Mesenchymal stem cell (in vitro differentiated cells and primary cell): ENCODE measurements around the gene RNF157.
"Not testable (repeated sequence)": the region's sequence is repeated elsewhere in the genome, so short reads cannot be mapped to it uniquely, and the experiment has no call there.

Experiments
- DNase-seq: peaks from one replicate; pipeline ENCODE4 v3.0.0-alpha.2; 2013
- H2AFZ ChIP-seq: one replicate; pipeline ENCODE4 v1.6.1; 2013; ENCODE audit warnings: low read depth, mild to moderate bottlenecking, control low read depth, inconsistent platforms, low read length, moderate library complexity
- H2AK5ac ChIP-seq: 2 replicates; pipeline ENCODE4 v1.6.1; 2013; ENCODE audit warnings: low read length, moderate library complexity, mild to moderate bottlenecking, inconsistent platforms; ENCODE audit not compliant: severe bottlenecking
- H2BK120ac ChIP-seq: one replicate; pipeline ENCODE4 v1.6.1; 2013; ENCODE audit warnings: low read depth, mild to moderate bottlenecking, inconsistent platforms, low read length, moderate library complexity
- H2BK12ac ChIP-seq, 2 experiments: one replicate each; pipeline ENCODE4 v1.6.1; 2013; ENCODE audit warnings: inconsistent platforms in 2 of 2, low read length in 2 of 2, mild to moderate bottlenecking in 2 of 2, moderate library complexity in 2 of 2, control low read depth in 1 of 2
- H2BK15ac ChIP-seq: one replicate; pipeline ENCODE4 v1.6.1; 2013; ENCODE audit warnings: mild to moderate bottlenecking, low read depth, inconsistent platforms; ENCODE audit not compliant: poor library complexity, severe bottlenecking
- H2BK5ac ChIP-seq: 2 replicates; pipeline ENCODE4 v1.6.1; 2013; ENCODE audit warnings: low read depth, mild to moderate bottlenecking, low read length, control low read depth, inconsistent platforms; ENCODE audit not compliant: poor library complexity, severe bottlenecking
- H3K14ac ChIP-seq, 2 experiments: one replicate each; pipeline ENCODE4 v1.6.1; 2013; ENCODE audit warnings: inconsistent platforms in 2 of 2, low read length in 2 of 2, control low read depth in 1 of 2, mild to moderate bottlenecking in 1 of 2, moderate library complexity in 1 of 2
- H3K18ac ChIP-seq, 2 experiments: one replicate each; pipeline ENCODE4 v1.6.1; 2013; ENCODE audit warnings: inconsistent platforms in 2 of 2, low read length in 2 of 2, control low read depth in 1 of 2, low read depth in 1 of 2, mild to moderate bottlenecking in 1 of 2
- H3K23ac ChIP-seq, 2 experiments: one replicate each; pipeline ENCODE4 v1.6.1; 2013; ENCODE audit warnings: inconsistent platforms in 2 of 2, low read length in 2 of 2, mild to moderate bottlenecking in 2 of 2, moderate library complexity in 2 of 2, control low read depth in 1 of 2
- H3K27ac ChIP-seq: 2 replicates; pipeline ENCODE4 v1.5.1; 2013; ENCODE audit warnings: mild to moderate bottlenecking, moderate library complexity, low read length, control low read depth, inconsistent platforms; ENCODE audit not compliant: poor library complexity, severe bottlenecking
- H3K27me3 ChIP-seq, 2 experiments: 2 replicates each; pipeline versions ENCODE4 v1.6.1 to v1.7.0; 2013; ENCODE audit warnings: low read length in 2 of 2, mild to moderate bottlenecking in 2 of 2, moderate library complexity in 2 of 2, control low read depth in 1 of 2, inconsistent platforms in 1 of 2; ENCODE audit not compliant: control insufficient read depth in 1 of 2, insufficient read depth in 1 of 2
- H3K36me3 ChIP-seq, 2 experiments: 2 replicates each; pipeline versions ENCODE4 v1.6.1 to v1.7.0; 2013; ENCODE audit warnings: low read length in 2 of 2, control low read depth in 1 of 2, inconsistent platforms in 1 of 2, low read depth in 1 of 2, mild to moderate bottlenecking in 1 of 2; ENCODE audit not compliant: insufficient read depth in 2 of 2, control insufficient read depth in 1 of 2
- H3K4ac ChIP-seq, 2 experiments: one replicate each; pipeline ENCODE4 v1.6.1; 2013; ENCODE audit warnings: inconsistent platforms in 2 of 2, low read length in 2 of 2, mild to moderate bottlenecking in 2 of 2, moderate library complexity in 2 of 2, control low read depth in 1 of 2, low read depth in 1 of 2
- H3K4me1 ChIP-seq: 2 replicates; pipeline ENCODE4 v1.6.1; 2013; ENCODE audit warnings: low read depth, low read length, control low read depth; ENCODE audit not compliant: control insufficient read depth, insufficient read depth
- H3K4me2 ChIP-seq: 2 replicates; pipeline ENCODE4 v1.6.1; 2013; ENCODE audit warnings: low read length, mild to moderate bottlenecking, inconsistent platforms; ENCODE audit not compliant: poor library complexity, severe bottlenecking
- H3K4me3 ChIP-seq, 2 experiments: 2 replicates each; pipeline versions ENCODE4 v1.5.1 to v1.7.0; 2013; ENCODE audit warnings: low read length in 2 of 2, mild to moderate bottlenecking in 2 of 2, control low read depth in 1 of 2, low read depth in 1 of 2; ENCODE audit not compliant: insufficient read depth in 1 of 2
- H3K79me1 ChIP-seq: replicated peaks from 2 replicates; pipeline ENCODE4 v1.6.1; 2013; ENCODE audit warnings: mild to moderate bottlenecking, control low read depth, low read length, inconsistent platforms; ENCODE audit not compliant: poor library complexity, severe bottlenecking
- H3K9ac ChIP-seq: 2 replicates; pipeline ENCODE4 v1.7.0; 2013; ENCODE audit warnings: mild to moderate bottlenecking, low read length, moderate library complexity
- H3K9me3 ChIP-seq: 2 replicates; pipeline ENCODE4 v1.7.0; 2013; ENCODE audit warnings: mild to moderate bottlenecking, low read length; ENCODE audit not compliant: control insufficient read depth
- H4K8ac ChIP-seq: one replicate; pipeline ENCODE4 v1.6.1; 2013; ENCODE audit warnings: inconsistent platforms, mild to moderate bottlenecking, low read length, moderate library complexity
- H4K91ac ChIP-seq: one replicate; pipeline ENCODE4 v1.6.1; 2013; ENCODE audit warnings: mild to moderate bottlenecking, low read length, inconsistent platforms
- WGBS: methylation state at CpG from one replicate; pipeline ENCODE4 v1.1.7; 2013; ENCODE audit warnings: mixed read lengths; 5-methylcytosine and 5-hydroxymethylcytosine counted together

The RNF157 gene

DNA sequence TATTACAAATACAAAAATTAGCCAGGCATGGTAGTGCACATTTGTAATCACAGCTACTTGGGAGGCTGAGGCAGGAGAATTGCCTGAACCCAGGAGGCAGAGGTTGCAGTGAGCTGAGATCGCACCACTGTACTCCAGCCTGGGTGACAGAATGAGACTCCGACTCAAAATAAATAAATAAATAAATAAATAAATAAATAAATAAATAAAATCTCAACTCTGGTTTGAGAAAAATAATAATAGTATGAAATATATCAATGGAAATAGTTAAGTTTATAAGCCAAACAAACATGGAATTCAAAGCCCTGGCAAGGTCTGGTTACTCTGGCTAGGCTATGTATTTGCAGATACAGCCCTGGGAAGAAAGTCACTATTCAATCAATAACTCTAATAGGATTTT is 53.5 kb downstream of the RNF157 start:
- not testable (repeated sequence) for H2BK12ac ChIP-seq, H2BK5ac ChIP-seq, H3K9me3 ChIP-seq, H2BK120ac ChIP-seq, H3K4me1 ChIP-seq, H3K79me1 ChIP-seq, H2AK5ac ChIP-seq, H3K18ac ChIP-seq, H3K36me3 ChIP-seq, H4K91ac ChIP-seq, DNase-seq, H3K27ac ChIP-seq, H2BK15ac ChIP-seq, H3K4me3 ChIP-seq, H2AFZ ChIP-seq, H3K14ac ChIP-seq, H3K23ac ChIP-seq, H4K8ac ChIP-seq, H3K4me2 ChIP-seq, H3K4ac ChIP-seq, H3K9ac ChIP-seq
- H3K27me3 ChIP-seq = peaks cover 0 to 12% of the 10 kb centered on the region in 2 experiments
- no CpG with 5 or more reads among the region's 2 CpGs for WGBS

DNA sequence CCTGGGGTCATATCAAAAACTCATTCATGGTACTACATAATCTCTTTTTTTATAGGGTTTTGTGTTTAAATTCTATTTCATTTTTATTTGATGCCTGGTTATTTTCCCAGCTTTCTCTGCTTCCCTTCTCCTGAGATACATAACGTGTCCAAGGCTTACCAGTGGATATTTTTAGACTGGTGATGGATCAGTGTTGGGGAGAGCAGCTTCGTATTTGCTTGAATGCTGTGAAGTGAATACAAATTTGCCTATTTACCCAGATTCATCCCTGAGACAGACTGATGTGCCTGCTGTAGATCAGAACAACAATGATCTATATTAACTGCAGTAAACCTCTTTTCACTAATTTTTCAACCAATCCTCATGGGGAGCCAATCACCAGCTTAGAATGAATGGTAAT is 56.0 kb downstream of the RNF157 start:
- no peak overlapping the region for H3K18ac ChIP-seq
- no peak overlapping the region for H3K9ac ChIP-seq
- H3K79me1 ChIP-seq = no peaks in the 10 kb centered on the region
- H3K4me2 ChIP-seq = no peak overlapping the region
- no peaks in the 10 kb centered on the region for H3K9me3 ChIP-seq
- H2BK5ac ChIP-seq = no peak overlapping the region
- H3K27me3 ChIP-seq = peaks cover 0 to 5% of the 10 kb centered on the region in 2 experiments
- H2BK120ac ChIP-seq = no peak overlapping the region
- no peak overlapping the region for H4K91ac ChIP-seq
- no peak for DNase-seq
- H3K4me3 ChIP-seq = no peak overlapping the region
- no peak overlapping the region for H3K4ac ChIP-seq
- no peak overlapping the region for H2AFZ ChIP-seq
- no peak overlapping the region for H3K14ac ChIP-seq
- no peaks in the 10 kb centered on the region for H3K36me3 ChIP-seq
- no peak overlapping the region for H3K27ac ChIP-seq
- H2BK12ac ChIP-seq = no peak overlapping the region
- no CpG with 5 or more reads among the region's 2 CpGs for WGBS
- H3K23ac ChIP-seq = no peak overlapping the region
- H2AK5ac ChIP-seq = no peak overlapping the region
- H4K8ac ChIP-seq = no peak overlapping the region
- H2BK15ac ChIP-seq = no peak overlapping the region
- peaks cover 3% of the 10 kb centered on the region for H3K4me1 ChIP-seq

- Histone ChIP-seq H2AK5ac (no peak overlapping the region), H3K27ac (no peak overlapping the region), H3K4ac (no peak overlapping the region), H3K4me2 (no peak overlapping the region), H3K4me1 (peaks cover 3% of the 10 kb centered on the region), H3K14ac (no peak overlapping the region), H4K91ac (no peak overlapping the region), H3K9me3 (no peaks in the 10 kb centered on the region), H2BK120ac (no peak overlapping the region), H2AFZ (peak overlapping the region; percentile 36), H3K79me1 (no peaks in the 10 kb centered on the region), H2BK5ac (no peak overlapping the region), H3K4me3 (no peak overlapping the region), H3K9ac (peak overlapping the region; percentile 23), H3K18ac (no peak overlapping the region), H3K23ac (no peak overlapping the region), H2BK15ac (no peak overlapping the region), H2BK12ac (no peak overlapping the region), H3K27me3 (no peaks in the 10 kb centered on the region), H3K36me3 (no peaks in the 10 kb centered on the region), H4K8ac (no peak overlapping the region)
- 17% methylated on average over 5 of the region's 11 CpGs for WGBS
- peak; percentile 95 for DNase-seq
Measured at GRCh38 chr17:76182016-76182764, 58.1 kb downstream of the RNF157 start.

- Histone ChIP-seq H3K23ac (no peak overlapping the region), H3K27ac (no peak overlapping the region), H2BK120ac (no peak overlapping the region), H3K14ac (no peak overlapping the region), H2AFZ (no peak overlapping the region), H3K18ac (no peak overlapping the region), H3K4me3 (no peak overlapping the region), H3K9ac (no peak overlapping the region), H2BK5ac (no peak overlapping the region), H3K79me1 (no peaks in the 10 kb centered on the region), H2AK5ac (no peak overlapping the region), H2BK15ac (no peak overlapping the region), H3K4me2 (no peak overlapping the region), H3K36me3 (no peaks in the 10 kb centered on the region), H4K8ac (no peak overlapping the region), H4K91ac (no peak overlapping the region), H3K4me1 (peaks cover 3% of the 10 kb centered on the region), H3K27me3 (no peaks in the 10 kb centered on the region), H3K4ac (no peak overlapping the region), H3K9me3 (no peaks in the 10 kb centered on the region), H2BK12ac (no peak overlapping the region)
- peak; percentile 37 for DNase-seq
- WGBS = 55% methylated on average over 2 of the region's 6 CpGs
Measured at GRCh38 chr17:76179496-76180467, 60.5 kb downstream of the RNF157 start.
